ENCODE data around the gene BMPR1B.

The BMPR1B gene

GRCh38 chr4:94762326-94762725 is 4.6 kb downstream of the BMPR1B start:
- no peak for DNase-seq

- no peak for DNase-seq
These were observed 5.2 kb downstream of the BMPR1B start for GRCh38 chr4:94763005-94763404.

DNA sequence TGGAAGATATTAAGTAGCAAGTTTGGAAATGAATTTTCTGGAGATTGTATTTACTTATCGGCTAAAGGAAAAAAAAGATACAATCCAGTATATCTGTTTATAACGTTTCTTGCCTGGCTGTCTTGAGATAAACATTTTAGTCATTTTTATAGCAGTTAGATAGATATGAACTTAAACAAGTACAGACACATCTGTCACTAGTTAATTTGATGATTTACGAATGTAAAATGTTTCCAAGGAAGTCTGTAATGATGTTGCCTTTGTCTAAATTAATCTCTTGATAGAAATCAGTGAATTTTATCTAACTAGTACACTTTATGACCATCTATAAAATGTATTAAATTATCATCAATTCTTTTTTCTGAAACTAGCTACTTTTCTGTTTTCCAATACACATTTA is 5.7 kb downstream of the BMPR1B start:
- no peak for DNase-seq

GRCh38 chr4:94764069-94764468 is 6.3 kb downstream of the BMPR1B start:
- DNase-seq: no peak

DNA sequence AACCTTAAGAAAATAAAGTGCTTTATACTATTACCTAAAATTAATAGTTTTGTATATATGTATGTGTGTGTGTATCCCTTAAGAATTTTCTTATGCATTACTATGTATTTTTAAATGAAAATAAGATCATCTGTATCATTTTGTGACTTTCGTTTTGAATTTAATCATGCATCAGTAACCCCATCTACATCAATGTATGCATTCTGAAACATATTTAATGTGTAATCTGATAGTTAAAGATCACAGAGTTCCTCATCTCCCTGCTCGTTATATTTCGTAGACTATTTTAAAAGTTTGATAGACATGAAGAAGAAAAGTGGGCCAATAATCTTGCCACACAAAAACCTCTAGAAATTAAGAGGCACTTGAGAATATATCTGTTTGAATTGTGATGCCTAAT is 7.4 kb downstream of the BMPR1B start:
- no peak for DNase-seq

- DNase-seq: no peak
These were observed 7.9 kb downstream of the BMPR1B start for GRCh38 chr4:94765648-94766047.

- no peak for DNase-seq
These were observed 9.1 kb downstream of the BMPR1B start for GRCh38 chr4:94766856-94767255.

GRCh38 chr4:94767446-94767845 is 9.7 kb downstream of the BMPR1B start:
- no peak for DNase-seq

- no peak for DNase-seq
These were observed 25.0 kb downstream of the BMPR1B start for GRCh38 chr4:94782707-94783106.

DNA sequence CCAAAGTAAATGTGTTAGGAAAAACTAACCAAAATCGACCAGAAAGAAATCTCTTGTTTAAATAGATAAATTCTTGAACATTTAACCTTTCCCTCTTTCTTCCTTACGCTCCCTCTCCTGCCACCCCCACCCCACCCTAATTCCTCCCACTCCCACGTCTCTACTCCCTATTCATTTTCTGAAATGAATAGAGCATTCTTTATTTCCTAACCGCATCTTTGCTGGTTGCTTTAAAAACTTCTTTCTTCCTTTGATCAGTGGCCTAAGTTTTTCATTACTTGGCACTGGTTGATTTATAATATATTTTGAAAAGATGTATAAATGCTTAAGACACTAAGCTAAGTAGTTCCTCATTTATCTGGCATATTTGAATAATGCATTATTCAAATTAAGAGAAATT is 33.9 kb downstream of the BMPR1B start:
- DNase-seq: no peak

DNA sequence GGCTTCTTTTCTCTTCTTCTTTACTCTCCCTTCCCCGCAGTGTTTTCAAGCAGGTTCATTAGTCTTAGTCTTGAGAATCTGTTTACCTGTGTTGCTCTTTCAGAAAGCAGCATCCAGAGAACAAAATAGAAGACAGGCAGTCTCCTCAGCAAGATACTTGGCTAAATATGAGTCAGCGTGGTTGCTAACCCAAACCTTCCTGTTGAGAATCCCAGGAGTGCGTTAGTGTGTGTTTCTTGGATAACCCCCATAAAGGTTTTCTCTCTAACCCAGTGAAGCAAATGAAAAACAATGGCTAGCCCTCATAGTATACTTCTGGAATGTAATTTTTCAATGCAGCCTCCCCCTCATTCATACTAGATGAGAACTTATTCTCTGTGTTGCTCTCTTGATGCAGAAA is 41.1 kb downstream of the BMPR1B start:
- no peak for DNase-seq

- no peak for DNase-seq
These were observed 43.3 kb downstream of the BMPR1B start for GRCh38 chr4:94801016-94801415.

GRCh38 chr4:94802091-94802490 is 44.3 kb downstream of the BMPR1B start:
- DNase-seq: peak in 23 of 51 donors; percentile 1 to 53 (median 13)

- no peak for DNase-seq
These were observed 45.4 kb downstream of the BMPR1B start for GRCh38 chr4:94803181-94803580.

- no peak for DNase-seq
These were observed 46.9 kb downstream of the BMPR1B start for GRCh38 chr4:94804650-94805049.

- DNase-seq: no peak
These were observed 48.6 kb downstream of the BMPR1B start for GRCh38 chr4:94806376-94806775.

DNA sequence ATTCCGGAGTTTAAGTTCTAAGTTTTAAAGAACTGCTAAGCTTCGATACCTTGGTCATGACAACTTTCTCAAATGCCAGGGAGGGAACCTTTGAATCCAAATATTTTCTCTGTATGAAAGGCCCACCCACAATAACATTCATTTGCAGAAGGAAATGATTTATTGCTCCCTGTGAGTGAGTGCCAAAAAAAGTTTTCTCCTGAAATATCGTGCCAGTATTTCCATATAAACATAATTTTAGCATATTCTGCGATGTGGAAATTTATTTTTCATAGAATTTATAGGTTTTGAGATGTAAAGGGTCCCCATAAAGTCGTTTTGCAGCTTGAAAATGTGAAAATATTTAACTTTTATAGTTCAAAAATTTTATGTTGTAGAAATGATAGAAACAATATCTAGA is 53.9 kb downstream of the BMPR1B start:
- DNase-seq: no peak

- no peak for DNase-seq
These were observed 55.5 kb downstream of the BMPR1B start for GRCh38 chr4:94813221-94813620.

- no peak for DNase-seq
These were observed 56.5 kb downstream of the BMPR1B start for GRCh38 chr4:94814237-94814636.

- DNase-seq: no peak
These were observed 61.8 kb downstream of the BMPR1B start for GRCh38 chr4:94819371-94820168.

- peak in 1 of 51 donors; percentile 7 for DNase-seq
These were observed 68.5 kb downstream of the BMPR1B start for GRCh38 chr4:94826206-94826605.

- no peak for DNase-seq
These were observed 69.8 kb downstream of the BMPR1B start for GRCh38 chr4:94827481-94828110.

DNA sequence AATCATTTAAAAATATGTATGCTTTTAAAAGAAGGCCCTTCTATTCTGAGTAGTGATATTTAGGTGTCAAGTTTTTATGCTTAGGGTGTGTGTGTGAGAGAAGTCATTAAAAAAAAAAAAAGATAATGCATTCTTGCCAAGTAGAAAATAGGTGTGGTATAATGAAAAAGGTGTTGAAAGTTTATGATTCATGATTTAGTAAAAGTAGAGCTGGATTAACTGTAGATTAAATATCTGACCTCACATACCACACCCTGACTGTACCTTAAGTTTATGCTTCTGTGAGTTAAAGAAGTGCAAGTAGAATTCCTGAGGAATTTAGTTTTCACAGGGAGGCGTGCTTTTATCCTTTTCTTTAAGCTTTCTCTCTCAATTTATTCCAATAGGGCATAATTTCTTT is 71.1 kb downstream of the BMPR1B start:
- no peak for DNase-seq
